ENCODE results near the gene CCDC13. TPM values are rescaled to one million over a fixed set of nuclear protein-coding genes. Genes with fewer than 3 reads are reported as not detected.

Gene CCDC13, protein sequence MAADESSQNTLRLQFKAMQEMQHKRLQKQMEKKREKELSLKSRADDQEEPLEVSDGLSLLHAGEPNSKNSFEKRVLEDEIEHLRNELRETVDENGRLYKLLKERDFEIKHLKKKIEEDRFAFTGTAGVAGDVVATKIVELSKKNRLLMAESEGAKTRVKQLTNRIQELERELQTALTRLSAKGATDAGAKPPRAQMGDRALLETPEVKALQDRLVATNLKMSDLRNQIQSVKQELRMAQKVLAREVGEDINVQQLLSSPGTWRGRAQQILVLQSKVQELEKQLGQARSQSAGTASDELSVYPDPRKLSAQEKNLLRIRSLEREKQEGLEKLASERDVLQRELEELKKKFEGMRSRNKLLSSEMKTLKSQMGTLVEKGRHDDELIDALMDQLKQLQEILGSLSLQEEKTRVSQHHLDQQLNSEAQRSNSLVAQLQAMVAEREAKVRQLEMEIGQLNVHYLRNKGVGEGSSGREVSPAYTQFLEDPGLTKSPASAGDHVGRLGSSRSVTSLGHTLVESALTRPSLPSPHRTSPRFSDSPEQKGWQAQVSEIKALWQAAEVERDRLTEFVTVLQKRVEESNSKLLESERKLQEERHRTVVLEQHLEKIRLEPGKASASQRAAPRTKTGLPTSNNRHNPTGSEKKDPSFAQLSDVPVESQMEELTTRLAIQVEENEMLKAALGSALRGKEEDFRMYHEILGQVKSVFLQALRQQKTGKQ
- total RNA-seq: 1 to 10 TPM; 1.1 to 2.6 (median 1.9) TPM

DNA sequence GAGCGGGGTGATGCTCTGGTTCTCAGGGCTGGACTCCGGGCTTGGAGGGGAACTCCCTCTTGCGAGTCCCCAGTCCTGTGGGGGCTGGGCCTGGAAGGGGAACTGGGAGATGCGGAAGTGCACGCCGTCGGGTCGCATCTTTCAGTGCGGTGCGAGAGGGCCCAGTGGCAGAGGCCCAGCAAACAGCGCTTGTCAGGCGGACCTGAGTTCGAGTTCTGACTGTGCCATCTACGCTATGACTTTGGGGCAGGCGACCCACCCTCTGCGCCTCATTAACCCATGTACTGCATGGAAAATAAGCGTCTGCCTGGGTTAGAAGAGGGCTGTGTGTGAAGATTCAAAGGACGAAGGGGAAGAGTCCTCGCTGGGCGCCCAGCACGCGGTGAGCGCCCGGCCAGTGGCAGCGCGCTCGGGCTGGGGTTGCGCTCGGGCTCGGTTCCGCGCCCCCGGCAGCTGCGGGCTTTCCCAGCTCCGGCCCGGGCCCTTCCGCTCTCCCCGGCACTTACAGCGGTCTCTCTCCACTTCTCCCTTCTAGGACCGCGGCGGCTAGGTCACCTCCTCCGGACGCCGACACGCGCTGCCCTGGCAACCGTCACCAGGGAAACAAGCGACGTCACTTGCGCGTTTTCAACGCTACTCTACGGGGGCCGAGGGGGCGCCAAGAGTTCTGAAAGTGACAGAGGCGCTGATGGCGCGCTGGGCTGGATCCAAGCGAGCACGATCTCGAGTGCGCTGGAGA lies at the start of gene CCDC13:
Gene CCDC13, minus strand, starts transcription at position 584 of the 739 bp plus-strand sequence. CDS start 14,908 bp downstream, outside the sequence.
- peak; percentile 90 for DNase-seq (ENCODE audit: low spot score)
- ATAC-seq (ENCODE audit: low FRiP score): peak; percentile 92
- TF ChIP-seq CTCF (IDR thresholded peaks at IDR 0.05): no peak

DNA sequence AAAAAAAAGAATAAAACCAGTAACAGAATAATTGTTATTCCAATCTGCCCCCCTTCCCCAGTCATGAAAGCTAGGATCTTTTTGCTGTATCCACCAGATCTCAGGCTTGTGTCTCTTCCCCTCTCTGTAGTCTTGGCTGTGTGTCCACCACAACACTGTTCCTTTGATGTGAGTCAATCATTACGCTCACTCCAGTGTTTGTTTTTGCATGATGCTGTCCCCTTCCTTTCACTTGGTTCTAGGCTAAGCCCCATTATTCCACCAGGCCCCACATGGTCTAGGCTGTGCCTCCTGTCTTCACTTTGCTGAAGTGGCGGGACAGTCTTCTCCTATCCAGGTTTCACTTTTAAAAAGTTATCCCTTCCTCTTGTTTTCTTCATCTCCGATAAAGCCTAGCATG lies 49.8 kb upstream of the CCDC13 start:
- TF ChIP-seq CTCF (IDR thresholded peaks at IDR 0.05): no peak
- ATAC-seq (ENCODE audit: low FRiP score): no peak
- no peak for DNase-seq (ENCODE audit: low spot score)

- ATAC-seq (ENCODE audit: low FRiP score) (no peak), DNase-seq (ENCODE audit: low spot score) (no peak)
- no peak for TF ChIP-seq CTCF (IDR thresholded peaks at IDR 0.05)
Observed at GRCh38 chr3:42820746-42821051, 47.6 kb upstream of the CCDC13 start.

- TF ChIP-seq CTCF (IDR thresholded peaks at IDR 0.05): no peak
- ATAC-seq (ENCODE audit: low FRiP score): no peak
- no peak for DNase-seq (ENCODE audit: low spot score)
Observed at GRCh38 chr3:42819351-42819965, 46.4 kb upstream of the CCDC13 start.

- ATAC-seq (ENCODE audit: low FRiP score) (no peak), DNase-seq (ENCODE audit: low spot score) (no peak)
- TF ChIP-seq CTCF (IDR thresholded peaks at IDR 0.05): no peak
Observed at GRCh38 chr3:42815826-42816225, 42.8 kb upstream of the CCDC13 start.

GRCh38 chr3:42814914-42815507 lies 42.0 kb upstream of the CCDC13 start:
- TF ChIP-seq CTCF (IDR thresholded peaks at IDR 0.05): no peak
- ATAC-seq (ENCODE audit: low FRiP score) (no peak), DNase-seq (ENCODE audit: low spot score) (no peak)

Measured in omental fat pad (tissue), 4 donors.